GM13976 (cell line): ENCODE results near the gene KRTAP4-2.
"Not testable (repeated sequence)": the region's sequence is repeated elsewhere in the genome, so short reads cannot be mapped to it uniquely, and the experiment has no call there.

Experiments
- DNase-seq: peaks from one replicate; pipeline ENCODE4 v3.0.0; 2012; ENCODE audit warnings: low spot score
- CTCF ChIP-seq: IDR thresholded peaks from 2 replicates; pipeline ENCODE4 v1.5.1; 2012; ENCODE audit warnings: borderline replicate concordance, mild to moderate bottlenecking; ENCODE audit not compliant: insufficient read depth; ENCODE audit errors: extremely low read depth, missing control alignments, control extremely low read depth
- in situ Hi-C: fragments of 300-500 bp; cut with MboI; formaldehyde crosslinking; loops from one replicate; pipeline ENCODE4 v1.12.0; 2022; ENCODE audit warnings: low sequenced_read_pairs, mixed read lengths, inconsistent platforms; ENCODE audit not compliant: unreplicated experiment

Gene KRTAP4-2

DNA sequence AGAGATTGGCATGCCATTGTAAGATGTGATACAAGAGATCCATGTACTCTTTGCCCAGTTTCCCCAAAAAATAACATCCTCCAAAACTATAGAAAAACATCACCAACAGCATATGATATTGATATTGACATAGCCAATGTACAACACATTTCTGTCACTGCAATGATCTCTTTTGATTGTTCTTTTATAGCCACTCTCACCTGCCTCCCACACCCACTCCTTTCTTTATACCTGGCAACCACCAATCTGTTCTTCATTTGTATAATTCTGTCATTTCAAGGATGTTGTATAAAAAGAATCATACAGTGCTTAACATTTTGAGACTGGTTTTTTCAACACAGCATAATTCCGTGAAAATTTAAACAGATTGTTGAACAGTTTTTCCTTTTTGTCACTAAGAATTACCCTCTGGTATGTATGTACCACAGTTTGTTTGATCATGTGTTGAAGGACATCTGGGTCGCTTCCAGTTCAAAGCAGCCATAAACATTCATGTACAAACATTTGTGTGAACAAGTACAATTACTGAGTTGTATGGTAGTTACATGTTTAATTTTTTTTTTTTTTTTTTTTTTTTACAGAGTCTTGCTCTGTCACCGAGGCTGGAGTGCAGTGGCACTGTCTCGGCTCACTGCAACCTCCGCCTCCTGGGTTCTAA is 21.5 kb upstream of the KRTAP4-2 start:
- no peak for DNase-seq
- no peak for TF ChIP-seq CTCF
- in situ Hi-C loops: no loop called here

- DNase-seq: peak; percentile 25
- in situ Hi-C loops: no loop called here
- TF ChIP-seq CTCF: no peak
These were observed 18.0 kb upstream of the KRTAP4-2 start for GRCh38 chr17:41196068-41196467.

- no peak for TF ChIP-seq CTCF
- in situ Hi-C loops: no loop called here
- DNase-seq: no peak
These were observed 12.3 kb upstream of the KRTAP4-2 start for GRCh38 chr17:41190328-41190727.

GRCh38 chr17:41189837-41190318 is 11.9 kb upstream of the KRTAP4-2 start, which contains the start of gene KRTAP9-1:
Gene KRTAP9-1, plus strand, starts transcription at chr17:41189887. Its CDS starts 0 bp downstream, at chr17:41189887.
- DNase-seq, in situ Hi-C loops: not testable (repeated sequence)

GRCh38 chr17:41186872-41187271 is 8.9 kb upstream of the KRTAP4-2 start:
- no peak for TF ChIP-seq CTCF
- in situ Hi-C loops: no loop called here

DNA sequence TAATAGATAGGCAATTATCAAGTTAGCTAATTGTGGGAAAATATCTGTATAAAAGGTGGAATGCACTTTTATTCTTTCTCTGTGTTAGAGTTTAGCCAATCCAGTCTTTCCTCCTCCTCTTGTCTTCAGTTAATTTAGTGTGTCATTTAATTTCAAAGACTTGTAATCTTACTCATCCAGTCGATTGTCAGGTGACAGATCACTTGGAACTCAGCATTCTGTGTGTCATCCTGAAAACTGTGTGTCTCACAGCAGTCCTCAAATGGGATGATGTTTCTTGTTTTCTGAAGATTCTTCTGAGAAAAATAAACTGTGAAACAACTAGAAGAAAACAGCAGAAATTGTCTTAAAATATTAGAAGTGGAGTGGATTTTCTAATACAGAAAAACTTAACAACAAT is 7.0 kb upstream of the KRTAP4-2 start:
- DNase-seq: no peak
- TF ChIP-seq CTCF: no peak
- in situ Hi-C loops: no loop called here

More at GRCh38 chr17:41186872-41187271, 8.9 kb upstream of the KRTAP4-2 start:
- no peak for DNase-seq

GRCh38 chr17:41184480-41184961 is 6.5 kb upstream of the KRTAP4-2 start, which contains the start of gene KRTAP4-1:
Gene KRTAP4-1, minus strand, starts transcription at chr17:41184911. Its CDS starts 57 bp downstream, at chr17:41184854.
- in situ Hi-C loops: no loop called here
- no peak for TF ChIP-seq CTCF
- no peak for DNase-seq
